ENCODE data around the gene CDH4. TPM values are rescaled to one million over a fixed set of nuclear protein-coding genes. Genes with fewer than 3 reads are reported as not detected.

CDH4 gene
- total and polyA plus RNA-seq, 4 experiments from 2014 or later: 0.39 to 1.1 (median 0.41) TPM; not detected in 1

- Mint-ChIP-seq H3K9me3 (peaks cover 0 to 13% (median 1%) of the 10 kb centered on the region in 8 donors), H3K4me3 (no peak overlapping the region), H3K27me3 (peaks cover 0 to 3% of the 10 kb centered on the region in 2 donors), H3K36me3 (no peaks in the 10 kb centered on the region), H3K27ac (no peak overlapping the region), H3K4me1 (no peaks in the 10 kb centered on the region)
- Histone ChIP-seq H3K4me1 (ENCODE audit: insufficient read depth, low read length) (no peaks in the 10 kb centered on the region), H3K27me3 (ENCODE audit: insufficient read depth, low read length) (no peaks in the 10 kb centered on the region), H3K36me3 (ENCODE audit: insufficient read depth, low read length) (no peaks in the 10 kb centered on the region), H3K4me3 (ENCODE audit: low read length in 2 of 2) (no peak overlapping the region), H3K27ac (ENCODE audit: low read depth, low read length) (no peak overlapping the region), H3K9me3 (ENCODE audit: control insufficient read depth in 1 of 2, low read length in 2 of 2) (no peaks in the 10 kb centered on the region)
- DNase-seq: no peak
- intact Hi-C loops (cut with micrococcal nuclease): no loop called here
- ChIA-PET POLR2A (ENCODE audit: partially characterized antibody) (no interaction called here), CTCF (ENCODE audit: partially characterized antibody) (no interaction called here)
These were observed 157.1 kb downstream of the CDH4 start for GRCh38 chr20:61408951-61409740.

- no peak overlapping the region for H3K27ac ChIP-seq (ENCODE audit: low read depth, low read length)
- Mint-ChIP-seq H3K36me3 (no peaks in the 10 kb centered on the region), H3K27me3 (peaks cover 0 to 3% of the 10 kb centered on the region in 2 donors), H3K27ac (no peak overlapping the region), H3K4me3 (no peak overlapping the region), H3K4me1 (no peaks in the 10 kb centered on the region), H3K9me3 (peaks cover 0 to 8% (median 0%) of the 10 kb centered on the region in 8 donors)
- no peaks in the 10 kb centered on the region for H3K9me3 ChIP-seq (ENCODE audit: control insufficient read depth in 1 of 2, low read length in 2 of 2)
- ChIA-PET CTCF (ENCODE audit: partially characterized antibody) (no interaction called here), POLR2A (ENCODE audit: partially characterized antibody) (no interaction called here)
- DNase-seq: no peak
- intact Hi-C loops (cut with micrococcal nuclease): no loop called here
- no peak overlapping the region for H3K4me3 ChIP-seq (ENCODE audit: low read length in 2 of 2)
- H3K36me3 ChIP-seq (ENCODE audit: insufficient read depth, low read length): no peaks in the 10 kb centered on the region
- H3K4me1 ChIP-seq (ENCODE audit: insufficient read depth, low read length): no peaks in the 10 kb centered on the region
- H3K27me3 ChIP-seq (ENCODE audit: insufficient read depth, low read length): no peaks in the 10 kb centered on the region
These were observed 159.7 kb downstream of the CDH4 start for GRCh38 chr20:61411743-61412142.

- Histone ChIP-seq H3K27me3 (ENCODE audit: insufficient read depth, low read length) (no peaks in the 10 kb centered on the region), H3K27ac (ENCODE audit: low read depth, low read length) (no peak overlapping the region), H3K4me3 (ENCODE audit: low read length in 2 of 2) (no peak overlapping the region), H3K36me3 (ENCODE audit: insufficient read depth, low read length) (no peaks in the 10 kb centered on the region), H3K9me3 (ENCODE audit: control insufficient read depth in 1 of 2, low read length in 2 of 2) (no peaks in the 10 kb centered on the region), H3K4me1 (ENCODE audit: insufficient read depth, low read length) (no peaks in the 10 kb centered on the region)
- CTCF ChIA-PET (ENCODE audit: partially characterized antibody): no interaction called here
- no peak overlapping the region for H3K27ac Mint-ChIP-seq
- peaks cover 0 to 6% (median 0%) of the 10 kb centered on the region in 8 donors for H3K9me3 Mint-ChIP-seq
- peaks cover 0 to 2% of the 10 kb centered on the region in 2 donors for H3K27me3 Mint-ChIP-seq
- no peak for DNase-seq
- intact Hi-C loops (cut with micrococcal nuclease): no loop called here
- no peaks in the 10 kb centered on the region for H3K4me1 Mint-ChIP-seq
- POLR2A ChIA-PET (ENCODE audit: partially characterized antibody): no interaction called here
- H3K36me3 Mint-ChIP-seq: no peaks in the 10 kb centered on the region
- no peak overlapping the region for H3K4me3 Mint-ChIP-seq
These were observed 161.7 kb downstream of the CDH4 start for GRCh38 chr20:61413752-61414151.

- POLR2A ChIA-PET (ENCODE audit: partially characterized antibody): no interaction called here
- Mint-ChIP-seq H3K27ac (no peak overlapping the region), H3K4me1 (no peaks in the 10 kb centered on the region), H3K4me3 (no peak overlapping the region), H3K36me3 (no peaks in the 10 kb centered on the region), H3K9me3 (peaks cover 0 to 6% (median 0%) of the 10 kb centered on the region in 8 donors), H3K27me3 (peaks cover 0 to 2% of the 10 kb centered on the region in 2 donors)
- Histone ChIP-seq H3K4me3 (ENCODE audit: low read length in 2 of 2) (no peak overlapping the region), H3K36me3 (ENCODE audit: insufficient read depth, low read length) (no peaks in the 10 kb centered on the region), H3K27me3 (ENCODE audit: insufficient read depth, low read length) (no peaks in the 10 kb centered on the region), H3K27ac (ENCODE audit: low read depth, low read length) (no peak overlapping the region), H3K4me1 (ENCODE audit: insufficient read depth, low read length) (no peaks in the 10 kb centered on the region), H3K9me3 (ENCODE audit: control insufficient read depth in 1 of 2, low read length in 2 of 2) (no peaks in the 10 kb centered on the region)
- intact Hi-C loops (cut with micrococcal nuclease): no loop called here
- CTCF ChIA-PET (ENCODE audit: partially characterized antibody): no interaction called here
- no peak for DNase-seq
These were observed 162.5 kb downstream of the CDH4 start for GRCh38 chr20:61414455-61414991.

- ChIA-PET POLR2A (ENCODE audit: partially characterized antibody) (no interaction called here), CTCF (ENCODE audit: partially characterized antibody) (no interaction called here)
- Histone ChIP-seq H3K4me3 (ENCODE audit: low read length in 2 of 2) (no peak overlapping the region), H3K36me3 (ENCODE audit: insufficient read depth, low read length) (no peaks in the 10 kb centered on the region), H3K4me1 (ENCODE audit: insufficient read depth, low read length) (no peaks in the 10 kb centered on the region), H3K27me3 (ENCODE audit: insufficient read depth, low read length) (no peaks in the 10 kb centered on the region), H3K9me3 (ENCODE audit: control insufficient read depth in 1 of 2, low read length in 2 of 2) (no peaks in the 10 kb centered on the region), H3K27ac (ENCODE audit: low read depth, low read length) (no peak overlapping the region)
- no peak for DNase-seq
- Mint-ChIP-seq H3K4me3 (no peak overlapping the region), H3K36me3 (no peaks in the 10 kb centered on the region), H3K4me1 (no peaks in the 10 kb centered on the region), H3K9me3 (peaks cover 0 to 6% (median 0%) of the 10 kb centered on the region in 8 donors), H3K27me3 (peaks cover 0 to 2% of the 10 kb centered on the region in 2 donors), H3K27ac (no peak overlapping the region)
- intact Hi-C loops (cut with micrococcal nuclease): no loop called here
These were observed 164.5 kb downstream of the CDH4 start for GRCh38 chr20:61416546-61416945.

GRCh38 chr20:61417221-61417941 lies 165.3 kb downstream of the CDH4 start:
- ChIA-PET POLR2A (ENCODE audit: partially characterized antibody) (no interaction called here), CTCF (ENCODE audit: partially characterized antibody) (no interaction called here)
- intact Hi-C loops (cut with micrococcal nuclease): no loop called here
- H3K9me3 Mint-ChIP-seq: peaks cover 0 to 6% (median 0%) of the 10 kb centered on the region in 8 donors
- peaks cover 0 to 2% of the 10 kb centered on the region in 2 donors for H3K27me3 Mint-ChIP-seq
- no peaks in the 10 kb centered on the region for H3K27me3 ChIP-seq (ENCODE audit: insufficient read depth, low read length)
- no peak overlapping the region for H3K27ac ChIP-seq (ENCODE audit: low read depth, low read length)
- no peak for DNase-seq
- no peaks in the 10 kb centered on the region for H3K4me1 ChIP-seq (ENCODE audit: insufficient read depth, low read length)
- H3K4me1 Mint-ChIP-seq: no peaks in the 10 kb centered on the region
- H3K27ac Mint-ChIP-seq: no peak overlapping the region
- H3K36me3 ChIP-seq (ENCODE audit: insufficient read depth, low read length): no peaks in the 10 kb centered on the region
- H3K9me3 ChIP-seq (ENCODE audit: control insufficient read depth in 1 of 2, low read length in 2 of 2): no peaks in the 10 kb centered on the region
- H3K4me3 ChIP-seq (ENCODE audit: low read length in 2 of 2): no peak overlapping the region
- H3K4me3 Mint-ChIP-seq: no peak overlapping the region
- no peaks in the 10 kb centered on the region for H3K36me3 Mint-ChIP-seq

GRCh38 chr20:61419010-61419409 lies 166.9 kb downstream of the CDH4 start:
- Mint-ChIP-seq H3K36me3 (no peaks in the 10 kb centered on the region), H3K27ac (no peak overlapping the region), H3K27me3 (no peaks in the 10 kb centered on the region), H3K4me1 (no peaks in the 10 kb centered on the region), H3K9me3 (peaks cover 0 to 4% (median 0%) of the 10 kb centered on the region in 8 donors), H3K4me3 (no peak overlapping the region)
- Histone ChIP-seq H3K9me3 (ENCODE audit: control insufficient read depth in 1 of 2, low read length in 2 of 2) (no peaks in the 10 kb centered on the region), H3K27ac (ENCODE audit: low read depth, low read length) (no peak overlapping the region), H3K4me1 (ENCODE audit: insufficient read depth, low read length) (no peaks in the 10 kb centered on the region), H3K4me3 (ENCODE audit: low read length in 2 of 2) (no peak overlapping the region), H3K27me3 (ENCODE audit: insufficient read depth, low read length) (no peaks in the 10 kb centered on the region), H3K36me3 (ENCODE audit: insufficient read depth, low read length) (no peaks in the 10 kb centered on the region)
- no peak for DNase-seq
- intact Hi-C loops (cut with micrococcal nuclease): no loop called here
- ChIA-PET POLR2A (ENCODE audit: partially characterized antibody) (no interaction called here), CTCF (ENCODE audit: partially characterized antibody) (no interaction called here)
